CD4-positive, alpha-beta T cell treated with Interleukin-17A for 4 hours (primary cell): ENCODE results near the gene EPS15.
"Not testable (repeated sequence)": the region's sequence is repeated elsewhere in the genome, so short reads cannot be mapped to it uniquely, and the experiment has no call there.

Experiments
- DNase-seq: peaks from one replicate; pipeline ENCODE4 v3.0.0-alpha.2; 2020; ENCODE audit warnings: mixed read lengths

The EPS15 gene

GRCh38 chr1:51463561-51463960 lies 55.5 kb downstream of the EPS15 start:
- DNase-seq: no peak

GRCh38 chr1:51462289-51462688 lies 56.8 kb downstream of the EPS15 start:
- not testable (repeated sequence) for DNase-seq

- no peak for DNase-seq
These were observed 64.5 kb downstream of the EPS15 start for GRCh38 chr1:51454554-51454953.

GRCh38 chr1:51453010-51453409 lies 66.1 kb downstream of the EPS15 start:
- DNase-seq: no peak

- not testable (repeated sequence) for DNase-seq
These were observed 70.1 kb downstream of the EPS15 start for GRCh38 chr1:51448844-51449454.

- DNase-seq: no peak
These were observed 73.5 kb downstream of the EPS15 start for GRCh38 chr1:51445351-51446090.

GRCh38 chr1:51444534-51445192 lies 74.4 kb downstream of the EPS15 start:
- no peak for DNase-seq

GRCh38 chr1:51444096-51444495 lies 75.0 kb downstream of the EPS15 start:
- no peak for DNase-seq

- DNase-seq: no peak
These were observed 75.5 kb downstream of the EPS15 start for GRCh38 chr1:51443555-51443954.

GRCh38 chr1:51442616-51443015 lies 76.5 kb downstream of the EPS15 start:
- DNase-seq: no peak

GRCh38 chr1:51442198-51442597 lies 76.9 kb downstream of the EPS15 start:
- no peak for DNase-seq

GRCh38 chr1:51439895-51440294 lies 79.2 kb downstream of the EPS15 start:
- DNase-seq: no peak

GRCh38 chr1:51439053-51439452 lies 80.0 kb downstream of the EPS15 start:
- no peak for DNase-seq

GRCh38 chr1:51437391-51437790 lies 81.7 kb downstream of the EPS15 start:
- not testable (repeated sequence) for DNase-seq

GRCh38 chr1:51435878-51436277 lies 83.2 kb downstream of the EPS15 start:
- DNase-seq: no peak

- no peak for DNase-seq
These were observed 85.0 kb downstream of the EPS15 start for GRCh38 chr1:51433972-51434510.

- no peak for DNase-seq
These were observed 85.6 kb downstream of the EPS15 start for GRCh38 chr1:51433269-51433971.

- DNase-seq: no peak
These were observed 86.9 kb downstream of the EPS15 start for GRCh38 chr1:51432146-51432545.

- DNase-seq: no peak
These were observed 91.6 kb downstream of the EPS15 start for GRCh38 chr1:51427438-51427837.

GRCh38 chr1:51425955-51426354 lies 93.1 kb downstream of the EPS15 start:
- no peak for DNase-seq

- no peak for DNase-seq
These were observed 93.8 kb downstream of the EPS15 start for GRCh38 chr1:51425273-51425672.

- DNase-seq: no peak
These were observed 95.8 kb downstream of the EPS15 start for GRCh38 chr1:51423073-51423821.
